Fibroblast of pulmonary artery (primary cell): ENCODE data around the gene PTPRN2.
"Not testable (repeated sequence)": the region's sequence is repeated elsewhere in the genome, so short reads cannot be mapped to it uniquely, and the experiment has no call there.

Experiments
- DNase-seq: peaks from one replicate; pipeline ENCODE4 v3.0.0-alpha.2; 2010; ENCODE audit warnings: low read depth
- H3K4me3 ChIP-seq: replicated peaks from 2 replicates; pipeline ENCODE4 v1.5.1; 2011; ENCODE audit warnings: low read depth, mild to moderate bottlenecking, control low read depth, low read length, moderate library complexity
- CTCF ChIP-seq: IDR thresholded peaks from 2 replicates; pipeline ENCODE4 v1.5.1; 2011; ENCODE audit warnings: mild to moderate bottlenecking, control low read depth, low read length, inconsistent platforms; ENCODE audit errors: missing control alignments

The PTPRN2 gene

DNA sequence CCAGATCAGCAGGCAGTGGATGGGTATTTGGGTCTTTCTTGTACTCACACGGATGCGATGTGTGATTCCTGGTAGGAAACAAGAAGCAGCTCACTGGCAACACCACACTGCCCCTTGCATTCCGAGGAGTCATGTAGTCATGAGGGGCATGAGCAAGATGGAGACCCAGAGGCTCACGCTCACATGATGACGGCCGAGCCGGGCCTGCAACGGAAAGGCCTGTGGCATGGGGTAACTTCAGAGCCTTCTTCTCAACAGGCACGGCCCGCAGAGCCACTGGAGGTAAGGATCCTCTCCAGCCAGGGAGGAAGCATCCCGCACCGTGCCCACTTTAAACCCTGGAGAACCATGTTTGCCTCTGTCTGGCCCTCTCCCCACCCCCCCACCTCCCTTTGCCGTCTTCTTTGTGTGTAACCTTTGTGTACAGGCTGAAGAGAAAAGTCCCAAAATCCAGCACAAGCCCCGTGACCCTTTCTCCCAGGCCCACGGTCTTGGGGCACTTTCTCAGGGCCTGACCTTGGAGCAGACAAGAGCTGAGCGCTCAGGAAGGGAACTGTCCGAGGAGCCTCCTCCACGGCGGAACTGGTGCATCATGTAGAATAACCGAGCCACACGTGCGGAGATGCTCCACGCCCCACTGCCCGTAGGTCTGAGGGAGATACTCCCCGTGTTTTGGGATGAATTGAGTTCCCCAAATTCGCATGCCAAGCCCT is 734.4 kb downstream of the PTPRN2 start:
- DNase-seq: no peak
- no peak for TF ChIP-seq CTCF
- H3K4me3 ChIP-seq: no peak overlapping the region

GRCh38 chr7:157851501-157852067 is 736.0 kb downstream of the PTPRN2 start:
- no peak overlapping the region for H3K4me3 ChIP-seq
- no peak for DNase-seq
- TF ChIP-seq CTCF: no peak

DNA sequence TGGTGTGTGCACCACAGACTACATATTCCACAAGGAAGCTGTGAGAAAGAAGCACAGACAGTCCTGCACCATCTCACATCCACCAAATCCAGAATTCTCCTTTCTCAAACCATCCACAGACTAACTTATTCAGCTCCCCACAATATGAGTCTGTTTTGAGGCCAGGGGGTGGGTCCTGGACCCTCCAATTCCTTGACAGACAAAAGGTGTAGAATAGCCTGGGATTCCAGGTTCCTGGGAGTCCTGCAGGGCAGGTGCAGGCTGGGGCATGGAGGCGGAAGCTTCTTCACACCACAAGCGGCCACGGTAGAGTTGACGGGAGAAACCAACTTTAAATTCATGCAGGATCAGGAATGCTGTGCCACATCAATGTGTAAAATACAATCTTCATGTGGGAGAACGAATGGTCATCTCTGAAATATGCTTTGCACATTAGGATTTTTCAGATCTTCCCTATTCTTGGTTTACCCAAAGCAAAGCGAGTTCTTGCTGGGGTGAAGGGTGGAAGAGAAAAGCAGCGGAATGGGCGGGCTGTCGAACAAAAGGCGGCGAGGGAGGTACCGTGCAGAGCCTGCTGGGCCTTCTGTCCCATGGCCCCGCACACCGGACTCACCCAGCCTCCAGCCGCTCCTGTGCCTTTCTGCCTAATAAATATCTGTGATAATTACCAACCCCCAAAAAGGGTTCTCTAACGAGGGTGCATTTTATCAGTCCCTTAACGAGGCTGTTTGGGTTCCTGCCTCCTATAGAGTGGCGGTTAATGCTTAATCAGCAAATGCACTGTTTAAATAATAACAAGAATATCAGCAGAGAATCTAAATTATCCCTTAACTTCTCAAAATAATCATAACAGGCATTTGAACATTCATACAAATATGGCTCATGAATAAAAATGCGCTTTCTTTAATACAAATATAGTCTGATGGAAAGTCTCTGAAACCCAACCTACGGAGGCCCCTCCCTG is 736.9 kb downstream of the PTPRN2 start:
- no peak overlapping the region for H3K4me3 ChIP-seq
- TF ChIP-seq CTCF: no peak
- no peak for DNase-seq

- DNase-seq: no peak
- TF ChIP-seq CTCF: no peak
- H3K4me3 ChIP-seq: no peak overlapping the region
These were observed 737.9 kb downstream of the PTPRN2 start for GRCh38 chr7:157849726-157850125.

- DNase-seq: no peak
- no peak overlapping the region for H3K4me3 ChIP-seq
- TF ChIP-seq CTCF: no peak
These were observed 738.4 kb downstream of the PTPRN2 start for GRCh38 chr7:157849341-157849596.

DNA sequence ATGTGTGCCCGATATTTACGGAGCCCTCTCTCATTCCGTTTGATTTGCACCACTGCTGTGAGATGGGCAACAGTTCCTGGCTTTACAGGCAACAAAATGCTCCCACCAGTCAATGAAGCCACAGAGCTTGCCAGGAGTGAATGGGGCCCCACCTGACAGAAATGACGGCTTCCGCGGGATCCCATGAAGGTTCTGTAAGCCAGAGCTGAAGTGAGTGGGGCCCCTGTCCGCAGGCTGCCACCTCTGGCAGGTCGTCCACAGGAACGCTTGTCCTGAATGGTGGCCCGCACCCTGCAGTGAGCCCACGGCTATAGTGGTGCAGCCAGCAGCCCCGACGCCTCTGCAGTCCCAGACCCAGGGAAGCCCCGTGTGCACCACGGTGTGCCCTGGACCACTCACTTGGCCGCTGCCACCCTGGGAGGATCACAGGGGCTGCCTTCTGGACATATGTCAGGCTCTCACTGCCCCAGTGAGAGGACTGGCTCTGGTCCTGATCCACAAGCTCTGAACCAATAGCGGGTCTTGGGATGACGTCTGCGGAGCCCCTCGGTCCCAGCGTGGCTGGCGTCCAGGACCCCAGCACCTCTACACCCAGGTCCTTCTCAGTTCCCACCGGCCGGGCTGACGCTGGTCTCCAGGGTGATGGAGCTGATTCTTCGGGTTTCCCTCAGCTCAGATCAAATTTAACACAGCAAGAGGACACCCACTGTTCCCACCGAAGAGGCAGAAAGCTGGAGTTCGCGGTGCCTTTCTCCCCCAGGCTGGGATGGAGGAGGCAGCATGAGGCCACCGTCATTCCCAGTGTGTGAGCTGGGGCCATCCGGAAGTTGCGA is 738.9 kb downstream of the PTPRN2 start:
- DNase-seq: no peak
- no peak for TF ChIP-seq CTCF

DNA sequence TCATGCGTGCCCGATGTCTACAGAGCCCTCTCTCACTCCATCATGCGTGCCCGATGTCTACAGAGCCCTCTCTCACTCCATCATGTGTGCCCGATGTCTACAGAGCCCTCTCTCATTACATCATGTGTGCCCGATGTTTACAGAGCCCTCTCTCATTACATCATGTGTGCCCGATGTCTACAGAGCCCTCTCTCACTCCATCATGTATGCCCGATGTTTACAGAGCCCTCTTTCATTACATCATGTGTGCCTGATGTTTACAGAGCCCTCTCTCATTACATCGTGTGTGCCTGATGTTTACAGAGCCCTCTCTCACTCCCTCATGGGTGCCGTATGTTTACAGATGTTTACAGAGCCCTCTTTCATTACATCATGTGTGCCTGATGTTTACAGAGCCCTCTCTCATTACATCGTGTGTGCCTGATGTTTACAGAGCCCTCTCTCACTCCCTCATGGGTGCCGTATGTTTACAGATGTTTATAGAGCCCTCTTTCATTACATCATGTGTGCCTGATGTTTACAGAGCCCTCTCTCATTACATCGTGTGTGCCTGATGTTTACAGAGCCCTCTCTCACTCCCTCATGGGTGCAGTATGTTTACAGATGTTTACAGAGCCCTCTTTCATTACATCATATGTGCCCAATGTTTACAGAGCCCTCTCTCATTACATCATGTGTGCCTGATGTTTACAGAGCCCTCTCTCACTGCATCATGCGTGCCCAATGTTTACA is 739.7 kb downstream of the PTPRN2 start:
- not testable (repeated sequence) for DNase-seq, H3K4me3 ChIP-seq

More for the DNA sequence above, 738.9 kb downstream of the PTPRN2 start:
- H3K4me3 ChIP-seq: no peak overlapping the region

DNA sequence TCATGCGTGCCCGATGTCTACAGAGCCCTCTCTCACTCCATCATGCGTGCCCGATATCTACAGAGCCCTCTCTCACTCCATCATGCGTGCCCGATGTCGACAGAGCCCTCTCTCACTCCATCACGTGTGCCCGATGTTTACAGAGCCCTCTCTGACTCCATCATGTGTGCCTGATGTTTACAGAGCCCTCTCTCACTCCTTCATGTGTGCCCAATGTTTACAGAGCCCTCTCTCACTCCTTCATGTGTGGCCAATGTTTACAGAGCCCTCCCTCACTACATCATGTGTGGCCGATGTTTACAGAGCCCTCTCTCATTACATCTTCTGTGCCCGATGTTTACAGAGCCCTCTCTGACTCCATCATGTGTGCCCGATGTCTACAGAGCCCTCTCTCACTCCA is 740.9 kb downstream of the PTPRN2 start:
- not testable (repeated sequence) for DNase-seq, H3K4me3 ChIP-seq
